Measurements from ENCODE around the gene CGREF1. TPM values are rescaled to one million over a fixed set of nuclear protein-coding genes. Genes with fewer than 3 reads are reported as not detected.

Gene CGREF1
- total RNA-seq, 1 donor from 2014 or later = not detected

- H3K4me1 Mint-ChIP-seq (ENCODE audit: unreplicated experiment) = peaks cover 9% of the 10 kb centered on the region
- peaks cover 8% of the 10 kb centered on the region for H3K27me3 Mint-ChIP-seq (ENCODE audit: unreplicated experiment)
- peaks cover 6% of the 10 kb centered on the region for H3K36me3 Mint-ChIP-seq (ENCODE audit: low read depth, unreplicated experiment)
- no peak overlapping the region for H3K27ac Mint-ChIP-seq (ENCODE audit: unreplicated experiment)
- no peak for TF ChIP-seq CTCF (IDR thresholded peaks at IDR 0.05; ENCODE audit: unreplicated experiment)
- no peaks in the 10 kb centered on the region for H3K9me3 Mint-ChIP-seq (ENCODE audit: unreplicated experiment)
- H3K4me3 Mint-ChIP-seq (ENCODE audit: unreplicated experiment) = no peak overlapping the region
- DNase-seq (ENCODE audit: low spot score) = no peak
Observed at GRCh38 chr2:27137322-27137935, 18.5 kb upstream of the CGREF1 start.

GRCh38 chr2:27136751-27137150 is 17.8 kb upstream of the CGREF1 start:
- peaks cover 8% of the 10 kb centered on the region for H3K27me3 Mint-ChIP-seq (ENCODE audit: unreplicated experiment)
- H3K4me3 Mint-ChIP-seq (ENCODE audit: unreplicated experiment) = no peak overlapping the region
- TF ChIP-seq CTCF (IDR thresholded peaks at IDR 0.05; ENCODE audit: unreplicated experiment) = no peak
- DNase-seq (ENCODE audit: low spot score) = no peak
- H3K27ac Mint-ChIP-seq (ENCODE audit: unreplicated experiment) = no peak overlapping the region
- H3K9me3 Mint-ChIP-seq (ENCODE audit: unreplicated experiment) = no peaks in the 10 kb centered on the region
- peaks cover 6% of the 10 kb centered on the region for H3K36me3 Mint-ChIP-seq (ENCODE audit: low read depth, unreplicated experiment)
- H3K4me1 Mint-ChIP-seq (ENCODE audit: unreplicated experiment) = peaks cover 9% of the 10 kb centered on the region

GRCh38 chr2:27135478-27135955 is 16.6 kb upstream of the CGREF1 start:
- Mint-ChIP-seq H3K36me3 (ENCODE audit: low read depth, unreplicated experiment) (peaks cover 13% of the 10 kb centered on the region), H3K27me3 (ENCODE audit: unreplicated experiment) (peaks cover 10% of the 10 kb centered on the region), H3K27ac (ENCODE audit: unreplicated experiment) (no peak overlapping the region), H3K4me1 (ENCODE audit: unreplicated experiment) (peaks cover 9% of the 10 kb centered on the region), H3K9me3 (ENCODE audit: unreplicated experiment) (no peaks in the 10 kb centered on the region), H3K4me3 (ENCODE audit: unreplicated experiment) (peak overlapping the region; percentile 97)
- DNase-seq (ENCODE audit: low spot score) = no peak
- no peak for TF ChIP-seq CTCF (IDR thresholded peaks at IDR 0.05; ENCODE audit: unreplicated experiment)

GRCh38 chr2:27134781-27135477 is 16.0 kb upstream of the CGREF1 start:
- Mint-ChIP-seq H3K36me3 (ENCODE audit: low read depth, unreplicated experiment) (peaks cover 13% of the 10 kb centered on the region), H3K4me3 (ENCODE audit: unreplicated experiment) (peak overlapping the region; percentile 97), H3K4me1 (ENCODE audit: unreplicated experiment) (peaks cover 9% of the 10 kb centered on the region), H3K9me3 (ENCODE audit: unreplicated experiment) (no peaks in the 10 kb centered on the region), H3K27me3 (ENCODE audit: unreplicated experiment) (peaks cover 10% of the 10 kb centered on the region), H3K27ac (ENCODE audit: unreplicated experiment) (no peak overlapping the region)
- no peak for DNase-seq (ENCODE audit: low spot score)
- TF ChIP-seq CTCF (IDR thresholded peaks at IDR 0.05; ENCODE audit: unreplicated experiment) = no peak

All from endothelial cell (in vitro differentiated cells).